ENCODE results near the gene RPSA.
"Not testable (repeated sequence)": the region's sequence is repeated elsewhere in the genome, so short reads cannot be mapped to it uniquely, and the experiment has no call there.

RPSA gene

DNA sequence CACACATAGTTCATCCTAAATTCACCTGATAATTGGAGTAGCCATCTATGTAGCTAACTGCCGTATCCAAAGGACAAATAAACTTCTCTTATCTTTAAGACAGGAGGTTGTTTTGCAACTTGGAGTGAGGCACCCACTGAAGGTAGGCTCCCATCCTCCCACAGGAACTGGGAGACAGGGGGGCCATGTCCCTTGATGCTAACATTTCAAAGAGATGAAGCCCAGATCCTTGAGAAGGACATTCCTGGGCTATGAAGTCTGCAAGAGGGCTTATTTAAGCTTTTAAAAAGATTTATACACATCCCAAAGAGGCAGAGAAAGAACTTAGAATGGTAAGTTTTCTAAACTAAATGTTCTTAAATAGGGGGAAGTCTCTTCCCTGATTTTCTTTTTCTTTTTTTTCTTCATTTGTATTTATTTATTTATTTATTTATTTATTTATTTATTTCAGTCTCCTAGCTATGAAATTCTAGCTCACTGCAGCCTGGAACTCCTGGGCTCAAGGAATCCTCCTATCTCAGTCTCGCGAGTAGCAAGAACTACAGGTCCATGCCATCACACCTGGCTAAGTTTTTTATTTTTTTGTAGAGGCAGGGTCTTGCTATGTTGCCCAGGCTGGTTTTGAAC lies 48.2 kb downstream of the RPSA start:
- no peak overlapping the region for H3K9ac ChIP-seq
- H3K4me2 ChIP-seq (ENCODE audit: low read length), result no peak overlapping the region
- no peaks in the 10 kb centered on the region for H3K79me2 ChIP-seq
- H3K36me3 ChIP-seq (ENCODE audit: control insufficient read depth, insufficient read depth, low read length), result no peaks in the 10 kb centered on the region
- H3K27me3 ChIP-seq (ENCODE audit: control insufficient read depth, insufficient read depth, low read length), result no peaks in the 10 kb centered on the region
- peak overlapping the region; percentile 50 for H2AFZ ChIP-seq
- TF ChIP-seq CTCF (IDR thresholded peaks at IDR 0.05), result no peak
- no peak overlapping the region for H3K4me3 ChIP-seq (ENCODE audit: low read depth, low read length)
- H3K9me3 ChIP-seq (ENCODE audit: control insufficient read depth, low read length), result no peaks in the 10 kb centered on the region
- peaks cover 1% of the 10 kb centered on the region for H3K4me1 ChIP-seq
- H3K27ac ChIP-seq, result no peak overlapping the region

- Histone ChIP-seq H3K9ac (no peak overlapping the region), H3K4me3 (ENCODE audit: low read depth, low read length) (no peak overlapping the region), H3K4me2 (ENCODE audit: low read length) (no peak overlapping the region), H3K36me3 (ENCODE audit: control insufficient read depth, insufficient read depth, low read length) (no peaks in the 10 kb centered on the region), H3K27ac (no peak overlapping the region), H3K27me3 (ENCODE audit: control insufficient read depth, insufficient read depth, low read length) (no peaks in the 10 kb centered on the region), H3K9me3 (ENCODE audit: control insufficient read depth, low read length) (no peaks in the 10 kb centered on the region), H3K79me2 (no peaks in the 10 kb centered on the region), H3K4me1 (peaks cover 8% of the 10 kb centered on the region), H2AFZ (no peak overlapping the region)
- no peak for TF ChIP-seq CTCF (IDR thresholded peaks at IDR 0.05)
Observed at GRCh38 chr3:39456159-39456558, 49.6 kb downstream of the RPSA start.

DNA sequence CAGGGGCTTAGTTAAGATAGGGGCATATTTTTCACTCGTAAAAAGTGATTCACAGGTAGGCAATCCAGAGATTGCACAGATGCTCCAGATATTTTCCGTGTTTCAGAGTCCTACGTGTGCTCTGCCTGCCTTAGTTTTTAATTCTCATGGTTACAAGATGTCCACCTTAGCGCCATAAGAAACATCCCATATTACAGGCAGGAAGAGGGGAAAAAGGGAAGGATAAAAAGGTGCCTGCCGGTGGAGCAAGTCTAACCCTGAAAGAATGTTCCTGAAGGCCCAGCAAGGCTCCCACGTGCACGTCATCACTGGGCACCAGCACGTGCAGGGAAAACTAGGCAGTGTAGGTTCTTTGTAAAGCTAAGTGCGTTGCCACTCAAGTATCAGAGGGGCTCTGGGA lies 50.8 kb downstream of the RPSA start:
- Histone ChIP-seq H3K79me2 (no peaks in the 10 kb centered on the region), H2AFZ (no peak overlapping the region), H3K9ac (no peak overlapping the region), H3K9me3 (ENCODE audit: control insufficient read depth, low read length) (no peaks in the 10 kb centered on the region), H3K36me3 (ENCODE audit: control insufficient read depth, insufficient read depth, low read length) (no peaks in the 10 kb centered on the region), H3K4me2 (ENCODE audit: low read length) (no peak overlapping the region), H3K4me3 (ENCODE audit: low read depth, low read length) (no peak overlapping the region), H3K27me3 (ENCODE audit: control insufficient read depth, insufficient read depth, low read length) (no peaks in the 10 kb centered on the region), H3K27ac (no peak overlapping the region), H3K4me1 (peaks cover 11% of the 10 kb centered on the region)
- TF ChIP-seq CTCF (IDR thresholded peaks at IDR 0.05), result no peak

DNA sequence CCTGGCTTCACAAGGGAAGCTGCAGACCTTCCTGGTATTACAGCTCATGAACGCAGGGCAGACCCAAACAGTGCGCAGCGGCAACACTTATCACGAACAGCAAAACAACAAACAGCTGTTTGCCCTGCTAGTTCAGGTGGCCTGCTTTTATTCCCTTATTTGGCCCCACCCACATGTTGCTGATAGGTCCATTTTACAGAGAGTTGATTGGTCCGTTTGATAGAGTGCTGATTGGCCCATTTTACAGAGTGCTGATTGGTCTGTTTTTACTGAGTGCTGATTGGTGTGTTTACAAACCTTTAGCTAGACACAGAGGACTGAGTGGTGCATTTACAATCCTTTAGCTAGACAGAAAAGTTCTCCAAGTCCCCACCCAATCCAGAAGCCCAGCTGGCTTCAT lies 52.1 kb downstream of the RPSA start:
- Histone ChIP-seq H3K4me1 (peaks cover 20% of the 10 kb centered on the region), H2AFZ (peak overlapping the region; percentile 39), H3K27ac (peak overlapping the region; percentile 15)
- not testable (repeated sequence) for H3K9me3 ChIP-seq (ENCODE audit: control insufficient read depth, low read length); H3K4me2 ChIP-seq (ENCODE audit: low read length); H3K27me3 ChIP-seq (ENCODE audit: control insufficient read depth, insufficient read depth, low read length); H3K36me3 ChIP-seq (ENCODE audit: control insufficient read depth, insufficient read depth, low read length); H3K79me2 ChIP-seq; H3K9ac ChIP-seq; H3K4me3 ChIP-seq (ENCODE audit: low read depth, low read length)

DNA sequence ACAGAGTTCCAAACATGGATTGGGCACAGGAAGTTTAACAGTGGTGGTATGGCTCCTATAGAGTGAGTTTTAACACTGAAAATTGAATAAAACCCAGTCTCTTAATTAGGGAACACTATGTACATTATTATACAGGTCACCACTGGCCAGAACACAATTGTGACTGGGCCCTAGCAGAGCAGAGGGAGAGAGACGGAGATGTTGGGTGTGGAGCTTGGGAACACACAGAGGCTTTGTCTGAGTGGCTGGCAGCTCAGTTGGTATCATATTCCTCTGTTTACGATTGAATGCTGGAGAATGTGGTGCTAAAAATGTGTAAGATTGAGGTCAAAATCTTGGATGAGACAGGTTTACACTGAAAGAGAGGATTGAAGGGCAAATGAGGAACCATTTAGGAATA lies 54.2 kb downstream of the RPSA start:
- peaks cover 20% of the 10 kb centered on the region for H3K4me1 ChIP-seq
- H3K4me2 ChIP-seq (ENCODE audit: low read length), result no peak overlapping the region
- no peaks in the 10 kb centered on the region for H3K27me3 ChIP-seq (ENCODE audit: control insufficient read depth, insufficient read depth, low read length)
- no peaks in the 10 kb centered on the region for H3K79me2 ChIP-seq
- no peaks in the 10 kb centered on the region for H3K9me3 ChIP-seq (ENCODE audit: control insufficient read depth, low read length)
- no peak overlapping the region for H3K4me3 ChIP-seq (ENCODE audit: low read depth, low read length)
- H3K27ac ChIP-seq, result peak overlapping the region; percentile 71
- H2AFZ ChIP-seq, result peak overlapping the region; percentile 8
- TF ChIP-seq CTCF (IDR thresholded peaks at IDR 0.05), result no peak
- no peaks in the 10 kb centered on the region for H3K36me3 ChIP-seq (ENCODE audit: control insufficient read depth, insufficient read depth, low read length)
- H3K9ac ChIP-seq, result no peak overlapping the region
